ENCODE results near the gene OR2T1.

OR2T1 gene

DNA sequence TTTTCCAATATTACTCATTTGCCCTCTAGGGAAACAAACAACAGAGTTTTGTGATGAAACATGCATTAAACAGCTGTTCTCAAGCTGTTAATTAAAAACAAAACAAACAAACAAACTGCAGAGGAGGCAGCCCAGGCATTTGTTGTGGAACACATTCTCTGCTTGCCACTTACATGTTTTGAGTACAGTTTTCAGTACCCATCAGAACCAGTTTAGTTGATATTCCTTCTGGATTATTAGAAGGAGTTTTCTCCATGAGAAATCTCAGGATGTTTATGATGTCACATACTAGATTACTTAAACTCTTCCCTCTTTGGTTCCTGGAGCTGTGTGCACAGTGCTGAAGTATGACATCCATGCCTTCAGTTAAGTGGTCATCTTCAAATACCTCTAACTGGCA, 27.4 kb upstream of the OR2T1 start, which contains the start of gene OR2T6:
OR2T6 (plus strand) TSS at position 301 of the 400 bp plus-strand sequence. CDS start 11,863 bp downstream, outside the sequence.
- H3K36me3 ChIP-seq (ENCODE audit: insufficient read depth, low read length): no peaks in the 10 kb centered on the region
- H3K4me3 ChIP-seq (ENCODE audit: low read length, poor library complexity, severe bottlenecking): no peak within 1 kb of the TSS
- H3F3A ChIP-seq (ENCODE audit: low read depth): no peaks in the 10 kb centered on the region
- H3K4me2 ChIP-seq (ENCODE audit: low read depth, low read length, poor library complexity, severe bottlenecking): no peak within 1 kb of the TSS
- H3K27me3 ChIP-seq (ENCODE audit: insufficient read depth, low read length, poor library complexity, severe bottlenecking): no peaks in the 10 kb centered on the region
- H3K4me1 ChIP-seq (ENCODE audit: insufficient read depth, low read length, poor library complexity, severe bottlenecking): no peaks in the 10 kb centered on the region
- H4K20me1 ChIP-seq (ENCODE audit: insufficient read depth, low read length, poor library complexity, severe bottlenecking): no peaks in the 10 kb centered on the region
- no peak for TF ChIP-seq EZH2phosphoT487 (IDR thresholded peaks at IDR 0.05; ENCODE audit: borderline replicate concordance)
- TF ChIP-seq, protein P1, sequence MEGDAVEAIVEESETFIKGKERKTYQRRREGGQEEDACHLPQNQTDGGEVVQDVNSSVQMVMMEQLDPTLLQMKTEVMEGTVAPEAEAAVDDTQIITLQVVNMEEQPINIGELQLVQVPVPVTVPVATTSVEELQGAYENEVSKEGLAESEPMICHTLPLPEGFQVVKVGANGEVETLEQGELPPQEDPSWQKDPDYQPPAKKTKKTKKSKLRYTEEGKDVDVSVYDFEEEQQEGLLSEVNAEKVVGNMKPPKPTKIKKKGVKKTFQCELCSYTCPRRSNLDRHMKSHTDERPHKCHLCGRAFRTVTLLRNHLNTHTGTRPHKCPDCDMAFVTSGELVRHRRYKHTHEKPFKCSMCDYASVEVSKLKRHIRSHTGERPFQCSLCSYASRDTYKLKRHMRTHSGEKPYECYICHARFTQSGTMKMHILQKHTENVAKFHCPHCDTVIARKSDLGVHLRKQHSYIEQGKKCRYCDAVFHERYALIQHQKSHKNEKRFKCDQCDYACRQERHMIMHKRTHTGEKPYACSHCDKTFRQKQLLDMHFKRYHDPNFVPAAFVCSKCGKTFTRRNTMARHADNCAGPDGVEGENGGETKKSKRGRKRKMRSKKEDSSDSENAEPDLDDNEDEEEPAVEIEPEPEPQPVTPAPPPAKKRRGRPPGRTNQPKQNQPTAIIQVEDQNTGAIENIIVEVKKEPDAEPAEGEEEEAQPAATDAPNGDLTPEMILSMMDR (conservative IDR thresholded peaks at IDR 0.05; ENCODE audit: low read length): no peak
- no peak within 1 kb of the TSS for H2AFZ ChIP-seq (ENCODE audit: low read length)
- no peak within 1 kb of the TSS for H3K9ac ChIP-seq (ENCODE audit: low read depth, low read length, poor library complexity, severe bottlenecking)
- H3K9me2 ChIP-seq (replicated peaks; ENCODE audit: low read depth, low read length): no peaks in the 10 kb centered on the region
- H3K9me3 ChIP-seq (ENCODE audit: insufficient read depth, low read depth, low read length): peaks cover 4% of the 10 kb centered on the region; the same call in 1 of the 2 replicates
- no peaks in the 10 kb centered on the region for H3K79me2 ChIP-seq (ENCODE audit: insufficient read depth, low read length)

DNA sequence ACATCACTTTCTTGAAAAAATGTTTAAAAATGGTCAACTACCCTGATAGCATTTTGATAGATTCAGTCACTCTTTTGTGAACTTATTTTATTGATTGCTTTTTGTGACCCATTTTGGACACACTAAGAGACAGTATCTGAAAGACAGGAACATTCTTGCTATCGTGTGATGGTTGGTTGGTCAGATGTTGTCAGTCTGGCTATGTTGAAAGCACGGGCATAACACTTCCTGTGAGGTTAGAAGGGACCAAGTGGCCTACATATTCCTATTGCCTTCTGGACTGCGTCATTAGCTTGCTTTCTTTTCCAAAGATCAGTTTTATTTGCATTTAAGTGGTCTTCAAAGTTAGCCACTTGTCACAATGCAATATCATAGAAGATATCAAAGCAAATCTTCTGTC, 25.9 kb upstream of the OR2T1 start:
- H3K4me2 ChIP-seq (ENCODE audit: low read depth, low read length, poor library complexity, severe bottlenecking): no peak overlapping the region
- H3K9me3 ChIP-seq (ENCODE audit: insufficient read depth, low read depth, low read length): peaks cover 4% of the 10 kb centered on the region; the same call in 1 of the 2 replicates
- no peaks in the 10 kb centered on the region for H3K79me2 ChIP-seq (ENCODE audit: insufficient read depth, low read length)
- H3K4me3 ChIP-seq (ENCODE audit: low read length, poor library complexity, severe bottlenecking): no peak overlapping the region
- H3F3A ChIP-seq (ENCODE audit: low read depth): no peaks in the 10 kb centered on the region
- H3K36me3 ChIP-seq (ENCODE audit: insufficient read depth, low read length): no peaks in the 10 kb centered on the region
- H3K9ac ChIP-seq (ENCODE audit: low read depth, low read length, poor library complexity, severe bottlenecking): no peak overlapping the region
- H3K9me2 ChIP-seq (replicated peaks; ENCODE audit: low read depth, low read length): no peaks in the 10 kb centered on the region
- H3K4me1 ChIP-seq (ENCODE audit: insufficient read depth, low read length, poor library complexity, severe bottlenecking): no peaks in the 10 kb centered on the region
- TF ChIP-seq, protein P1 (conservative IDR thresholded peaks at IDR 0.05; ENCODE audit: low read length): no peak
- no peak for TF ChIP-seq EZH2phosphoT487 (IDR thresholded peaks at IDR 0.05; ENCODE audit: borderline replicate concordance)
- no peak overlapping the region for H2AFZ ChIP-seq (ENCODE audit: low read length)
- H4K20me1 ChIP-seq (ENCODE audit: insufficient read depth, low read length, poor library complexity, severe bottlenecking): no peaks in the 10 kb centered on the region
- no peaks in the 10 kb centered on the region for H3K27me3 ChIP-seq (ENCODE audit: insufficient read depth, low read length, poor library complexity, severe bottlenecking)

DNA sequence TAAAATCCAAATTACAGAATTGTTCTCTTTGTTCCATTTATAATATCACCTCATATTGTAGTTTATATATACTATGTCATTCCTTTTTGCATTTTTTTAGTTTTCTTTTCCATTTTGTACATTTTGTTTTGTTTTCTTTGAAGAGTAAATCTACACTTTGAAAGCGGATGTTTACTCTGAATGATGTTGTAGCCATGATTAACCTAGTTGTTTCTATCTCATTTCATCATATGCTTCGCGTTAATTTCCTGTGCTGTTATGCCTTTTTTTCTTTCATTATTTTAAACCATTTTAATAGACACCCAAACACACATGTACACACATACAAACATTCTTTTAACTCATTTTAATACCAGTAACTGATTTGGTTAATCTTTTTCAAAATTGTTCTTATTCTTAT, 22.0 kb upstream of the OR2T1 start:
- Histone ChIP-seq H3K79me2 (ENCODE audit: insufficient read depth, low read length) (no peaks in the 10 kb centered on the region), H3K36me3 (ENCODE audit: insufficient read depth, low read length) (no peaks in the 10 kb centered on the region), H3K9me3 (ENCODE audit: insufficient read depth, low read depth, low read length) (no peaks in the 10 kb centered on the region), H2AFZ (ENCODE audit: low read length) (no peak overlapping the region), H3K27me3 (ENCODE audit: insufficient read depth, low read length, poor library complexity, severe bottlenecking) (no peaks in the 10 kb centered on the region), H3F3A (ENCODE audit: low read depth) (no peaks in the 10 kb centered on the region), H3K4me2 (ENCODE audit: low read depth, low read length, poor library complexity, severe bottlenecking) (no peak overlapping the region), H4K20me1 (ENCODE audit: insufficient read depth, low read length, poor library complexity, severe bottlenecking) (no peaks in the 10 kb centered on the region), H3K9me2 (replicated peaks; ENCODE audit: low read depth, low read length) (no peaks in the 10 kb centered on the region), H3K4me1 (ENCODE audit: insufficient read depth, low read length, poor library complexity, severe bottlenecking) (no peaks in the 10 kb centered on the region), H3K4me3 (ENCODE audit: low read length, poor library complexity, severe bottlenecking) (no peak overlapping the region), H3K9ac (ENCODE audit: low read depth, low read length, poor library complexity, severe bottlenecking) (no peak overlapping the region)
- no peak for TF ChIP-seq EZH2phosphoT487 (IDR thresholded peaks at IDR 0.05; ENCODE audit: borderline replicate concordance)
- TF ChIP-seq, protein P1 (conservative IDR thresholded peaks at IDR 0.05; ENCODE audit: low read length): no peak
